8988T (cell line): ENCODE data around the gene MYO3A.

Experiments used
- DNase-seq: peaks from one replicate; pipeline ENCODE4 v3.0.0; 2011

MYO3A gene

DNA sequence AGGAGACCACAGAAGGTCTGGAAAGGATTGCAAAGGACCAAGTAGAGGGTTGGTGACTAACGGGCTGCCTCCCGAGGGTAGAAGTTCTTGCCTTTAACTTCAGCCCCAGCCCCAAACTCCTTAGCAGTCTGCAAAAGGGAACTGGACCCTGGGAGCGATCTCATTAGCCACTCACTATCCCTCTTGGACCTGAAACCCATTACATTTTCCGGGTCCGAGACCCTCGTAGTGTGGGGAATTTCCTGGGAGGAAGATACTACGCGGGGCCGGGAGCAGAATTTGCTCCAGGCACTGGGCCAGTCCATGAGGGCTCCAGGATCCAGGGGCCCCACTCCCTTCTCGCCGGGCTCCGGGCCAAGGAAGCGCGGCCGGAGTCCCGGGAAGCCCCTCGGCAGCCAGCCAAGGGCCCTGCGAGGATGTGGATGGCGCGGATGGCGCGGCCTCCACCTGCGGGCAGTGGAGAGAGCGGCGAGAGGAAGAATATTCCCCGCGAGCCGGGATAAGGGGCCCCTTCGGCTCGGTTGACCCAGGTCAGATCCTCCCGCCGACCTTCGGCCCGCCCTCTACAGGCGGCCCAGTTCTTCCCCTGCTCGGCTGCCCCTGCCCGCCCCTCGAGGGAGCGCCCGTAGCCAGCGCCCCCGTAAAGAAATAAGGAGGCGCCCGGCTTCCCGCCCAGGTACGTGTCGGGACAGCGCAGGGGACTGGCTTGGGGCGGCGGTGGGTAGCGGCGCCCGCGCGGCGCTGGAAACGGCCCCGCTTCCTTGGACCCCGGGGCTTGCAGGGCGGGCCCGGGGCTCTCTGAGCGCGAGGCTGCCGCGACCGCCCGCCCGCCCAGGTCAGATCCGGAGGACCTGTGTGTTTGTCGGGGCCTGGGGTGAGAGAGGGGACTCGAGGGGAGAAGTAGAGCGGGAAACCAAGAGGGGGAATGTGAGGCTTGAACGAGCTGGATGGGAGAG is at the start of gene MYO3A:
Gene MYO3A (plus strand): TSS at position 577 of the 956 bp plus-strand sequence. CDS start 17,882 bp downstream, outside the sequence.
- no peak for DNase-seq

GRCh38 chr10:25888627-25889026 is 45.4 kb upstream of the MYO3A start:
- DNase-seq = no peak

DNA sequence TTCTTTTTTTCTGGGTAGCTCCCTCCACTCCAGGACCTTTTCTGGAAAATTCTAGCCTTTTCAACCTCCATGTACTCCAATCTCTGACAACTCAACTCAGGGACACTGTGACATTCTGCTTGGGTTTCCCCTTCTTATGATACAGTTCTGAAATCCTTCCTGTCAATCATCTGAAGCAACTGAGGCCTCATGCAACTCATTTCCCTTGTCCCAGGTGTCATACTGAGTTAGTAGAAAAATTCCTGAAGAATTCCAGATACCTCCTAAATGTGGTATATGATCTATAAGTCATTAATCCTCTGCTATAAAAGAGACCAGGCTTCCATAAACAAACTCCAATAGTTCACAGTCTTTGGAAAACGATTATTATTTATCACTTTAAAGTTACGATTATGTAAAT is 43.0 kb upstream of the MYO3A start:
- DNase-seq = no peak

DNA sequence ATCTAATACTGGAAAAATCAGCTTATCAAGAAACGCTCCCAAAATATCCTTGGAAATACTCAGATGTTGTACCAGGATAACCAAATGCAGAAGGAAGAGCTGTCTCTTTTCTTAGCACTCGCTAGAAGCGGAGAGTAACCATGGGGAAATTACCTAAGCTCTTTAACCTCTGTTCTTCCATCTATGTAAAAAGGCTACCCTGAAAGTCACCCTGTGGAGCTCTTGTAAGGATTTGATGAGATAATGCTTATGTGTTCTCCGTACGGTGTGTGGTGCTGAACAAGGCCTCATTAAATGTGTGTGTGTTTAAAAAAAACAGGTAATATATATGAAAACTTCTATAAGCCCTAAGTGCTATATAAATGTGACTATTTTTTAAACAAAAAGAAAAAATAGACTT is 38.2 kb upstream of the MYO3A start:
- no peak for DNase-seq

GRCh38 chr10:25896421-25896820 is 37.6 kb upstream of the MYO3A start:
- DNase-seq = no peak

DNA sequence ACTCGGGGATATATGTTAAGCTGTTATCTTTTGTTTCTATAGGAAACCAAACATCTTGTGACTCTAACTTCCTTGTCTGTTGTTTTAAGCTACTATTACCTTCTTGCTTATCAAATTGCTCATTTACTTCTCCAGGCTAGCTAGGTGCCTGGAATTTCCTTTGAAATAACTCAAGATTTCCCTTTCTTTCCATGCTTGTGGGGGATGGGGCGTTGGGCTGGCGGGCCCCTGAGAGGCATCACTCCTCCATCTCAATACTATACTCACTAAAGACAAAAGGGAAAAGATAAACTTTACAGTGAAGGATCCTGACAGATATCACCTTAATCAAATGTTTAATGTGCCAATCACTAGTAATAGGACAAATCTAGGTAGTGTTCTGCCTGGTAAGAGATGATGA is 34.7 kb upstream of the MYO3A start:
- DNase-seq = no peak

DNA sequence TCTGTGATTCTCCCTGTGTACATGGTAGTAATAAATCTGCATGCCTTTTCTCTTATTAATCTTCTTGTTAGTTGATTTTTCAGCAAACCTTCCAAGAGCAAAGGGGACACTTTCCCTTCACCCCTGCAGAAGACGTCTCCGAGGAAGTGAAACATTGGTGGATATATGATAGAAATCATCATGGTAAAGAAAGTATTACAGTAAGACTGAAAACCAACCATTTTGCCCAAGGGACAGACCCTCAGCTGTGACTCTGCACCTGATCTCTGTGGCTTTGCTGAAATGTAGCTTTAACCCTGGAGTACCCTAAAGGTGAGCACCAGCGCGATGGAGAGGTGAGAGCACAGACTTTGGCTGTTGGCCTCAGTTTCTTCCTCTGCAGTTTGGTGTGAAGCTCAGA is 32.8 kb upstream of the MYO3A start:
- DNase-seq = no peak

GRCh38 chr10:25902002-25902401 is 32.0 kb upstream of the MYO3A start:
- DNase-seq = no peak

- DNase-seq = no peak
Observed at GRCh38 chr10:25907261-25907660, 26.8 kb upstream of the MYO3A start.

DNA sequence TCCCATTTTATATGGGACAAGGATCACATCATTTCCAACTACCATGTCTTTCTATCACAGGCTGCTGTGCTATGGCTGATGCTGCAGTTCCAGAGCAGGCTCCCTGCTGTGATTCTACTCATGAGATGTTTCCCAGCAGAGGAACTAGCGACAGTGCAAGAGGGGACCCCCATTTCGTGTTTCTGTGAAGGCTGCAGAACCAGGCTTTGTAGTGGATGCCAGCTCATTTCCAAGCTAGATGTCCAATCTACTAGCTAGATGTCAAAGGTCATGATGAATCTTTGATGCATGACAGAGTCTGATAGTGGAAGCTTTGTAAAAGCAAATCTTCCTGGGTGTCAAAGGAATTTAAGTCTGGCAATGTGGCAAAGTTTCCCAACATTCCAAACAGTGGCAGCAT is 21.2 kb upstream of the MYO3A start:
- no peak for DNase-seq

- no peak for DNase-seq
Observed at GRCh38 chr10:25914776-25915175, 19.3 kb upstream of the MYO3A start.

GRCh38 chr10:25934621-25935139 is 651 bp downstream of the MYO3A start:
- DNase-seq = no peak

DNA sequence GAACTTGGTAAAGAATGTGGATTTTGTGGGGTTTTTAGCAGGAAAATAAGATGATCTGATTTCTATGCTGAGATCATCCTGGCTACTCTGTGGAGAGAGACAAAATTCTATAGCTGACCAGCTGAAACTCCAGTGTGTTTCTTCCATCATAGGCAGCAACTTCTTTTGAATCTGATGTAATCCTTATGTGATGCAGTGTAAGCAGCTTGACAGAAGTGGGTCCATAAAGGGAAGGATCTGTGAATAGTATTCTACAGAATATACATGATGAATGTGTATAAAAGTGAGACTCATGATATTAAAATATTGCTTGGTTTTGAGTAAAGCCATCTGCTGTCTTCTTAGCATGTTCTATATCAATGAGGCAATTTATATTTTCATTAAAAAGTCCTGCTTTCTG is 4.4 kb downstream of the MYO3A start:
- no peak for DNase-seq

DNA sequence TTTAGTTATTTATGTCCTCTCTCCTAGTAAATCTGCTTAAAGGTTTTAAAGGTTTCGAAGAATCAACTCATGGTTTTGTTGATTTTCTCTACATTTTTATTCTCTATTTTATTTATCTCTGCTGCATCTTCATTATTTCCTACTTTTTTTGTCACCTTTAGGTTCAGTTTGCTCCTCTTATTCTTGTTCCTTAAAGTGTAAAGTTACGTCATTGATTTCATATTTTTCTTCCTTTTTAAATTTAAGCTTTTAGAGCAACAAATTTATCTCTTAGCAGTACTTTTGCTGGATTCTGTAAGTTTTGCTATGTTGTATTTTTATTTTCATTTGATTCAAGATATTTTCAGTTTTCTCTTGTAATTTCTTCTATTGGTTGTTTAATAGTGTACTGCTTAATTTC is 10.7 kb downstream of the MYO3A start:
- DNase-seq = no peak

GRCh38 chr10:25952857-25953256 is 18.8 kb downstream of the MYO3A start:
- DNase-seq = no peak

DNA sequence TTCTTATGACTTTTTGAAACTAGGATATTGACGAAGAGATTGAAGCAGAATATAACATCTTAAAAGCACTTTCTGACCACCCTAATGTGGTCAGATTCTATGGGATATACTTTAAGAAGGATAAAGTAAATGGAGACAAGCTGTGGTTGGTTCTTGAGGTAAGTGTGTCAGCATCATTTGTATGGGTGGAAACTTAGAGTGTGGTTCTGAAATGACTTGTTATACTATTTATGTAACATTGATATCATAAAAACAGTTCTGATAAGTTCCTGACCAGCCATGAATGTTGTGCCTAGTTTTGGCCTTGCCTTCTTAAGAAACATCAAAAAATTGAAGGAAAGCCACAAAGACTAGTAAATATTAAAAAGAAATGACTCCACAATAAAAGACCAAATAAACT is 20.8 kb downstream of the MYO3A start:
- DNase-seq = no peak

DNA sequence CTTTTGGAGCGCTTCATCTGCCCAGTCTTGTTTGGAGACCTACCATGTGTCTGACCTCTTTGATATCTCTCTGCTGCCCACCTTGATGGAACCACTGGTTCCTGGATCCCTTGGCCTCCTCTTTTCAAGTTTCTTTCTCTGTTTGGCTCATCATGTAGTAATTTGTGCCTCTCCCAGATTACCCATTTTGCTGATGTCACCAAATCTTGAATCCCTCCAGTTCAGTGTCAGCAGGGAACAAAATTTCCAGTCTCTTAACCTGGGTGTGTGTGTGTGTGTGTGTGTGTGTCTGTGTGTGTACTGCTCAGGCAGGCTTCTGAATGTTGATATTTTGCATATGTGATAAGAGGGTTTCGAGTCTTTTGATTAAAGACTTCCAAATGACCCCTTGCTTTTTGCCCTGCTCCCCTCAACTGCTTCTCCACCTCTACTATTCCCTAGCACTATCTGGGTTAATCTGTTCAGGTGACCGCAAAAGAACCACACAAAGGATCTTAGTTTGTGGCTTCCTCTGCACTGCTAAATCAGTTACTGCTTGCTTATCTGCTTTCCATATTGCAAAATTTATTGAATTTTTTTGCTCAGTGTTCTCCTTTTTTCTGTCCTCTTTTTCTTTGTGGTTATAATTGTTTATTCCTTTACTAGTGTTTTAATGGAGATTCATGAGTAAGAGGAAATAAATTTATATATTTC is 25.7 kb downstream of the MYO3A start:
- no peak for DNase-seq

DNA sequence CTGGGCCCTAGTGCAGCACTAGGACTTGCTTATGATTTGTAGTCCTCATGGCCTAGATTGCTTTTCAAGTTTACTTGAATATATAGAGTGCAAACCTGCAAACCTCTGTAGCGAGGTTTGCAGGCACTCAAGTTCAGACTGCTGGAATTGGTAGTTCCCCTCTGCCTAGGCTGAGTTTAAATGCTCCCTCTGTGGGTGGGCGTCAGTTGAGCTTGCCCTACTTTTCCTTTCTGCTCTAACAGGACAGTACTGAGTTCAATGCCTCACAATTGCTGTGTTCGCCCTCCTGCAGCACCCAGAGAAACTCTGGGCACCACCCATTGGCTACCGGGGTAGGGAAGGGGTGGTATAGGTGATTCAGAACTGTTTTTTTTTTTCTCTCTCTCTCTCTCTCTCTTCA is 31.6 kb downstream of the MYO3A start:
- no peak for DNase-seq

DNA sequence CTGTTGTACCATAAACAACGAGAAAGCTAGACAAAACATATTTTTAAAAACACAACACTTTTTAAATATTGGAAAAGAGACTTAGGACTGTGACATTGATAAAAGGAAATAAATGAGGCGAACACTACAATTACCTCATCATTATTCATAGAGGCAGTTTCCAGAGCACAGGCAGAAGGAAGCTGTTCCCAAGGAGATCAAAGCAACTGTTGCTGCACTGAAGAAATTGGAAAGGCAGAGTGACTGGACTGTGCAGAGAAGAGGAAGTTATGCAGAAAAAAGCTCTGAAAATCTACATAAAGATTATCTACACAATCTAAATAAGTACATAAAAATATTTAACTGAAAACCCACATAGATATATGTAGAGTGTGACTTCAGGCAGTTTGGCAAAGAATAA is 32.8 kb downstream of the MYO3A start:
- no peak for DNase-seq

- no peak for DNase-seq
Observed at GRCh38 chr10:25972631-25973030, 38.6 kb downstream of the MYO3A start.

DNA sequence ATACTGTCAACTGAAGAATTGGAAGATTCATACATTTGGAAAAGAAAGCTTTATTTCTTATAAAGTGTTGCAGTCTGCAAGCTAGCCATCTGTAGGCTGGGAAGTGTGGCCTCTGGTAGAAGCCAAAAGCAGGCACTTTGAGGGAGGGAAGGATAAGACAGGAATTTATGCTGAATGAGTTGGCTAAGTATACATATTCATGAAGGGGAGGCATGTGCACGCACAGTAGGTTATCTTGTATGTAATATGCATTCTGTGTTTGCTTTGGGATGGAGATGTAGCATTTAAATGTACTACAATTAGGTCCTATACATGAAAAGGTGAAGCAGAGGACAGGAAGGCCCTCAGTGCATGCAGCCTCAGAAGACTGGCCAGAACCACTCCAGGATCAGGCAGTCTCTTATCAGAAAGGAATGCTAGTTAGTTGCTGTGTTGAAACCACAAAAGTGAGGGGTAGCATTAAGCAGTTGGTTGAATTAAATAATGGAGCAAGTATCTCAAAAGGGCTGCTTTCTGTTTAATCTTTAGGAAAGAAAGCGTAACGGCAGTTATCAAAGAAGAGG is 40.9 kb downstream of the MYO3A start:
- DNase-seq = no peak

DNA sequence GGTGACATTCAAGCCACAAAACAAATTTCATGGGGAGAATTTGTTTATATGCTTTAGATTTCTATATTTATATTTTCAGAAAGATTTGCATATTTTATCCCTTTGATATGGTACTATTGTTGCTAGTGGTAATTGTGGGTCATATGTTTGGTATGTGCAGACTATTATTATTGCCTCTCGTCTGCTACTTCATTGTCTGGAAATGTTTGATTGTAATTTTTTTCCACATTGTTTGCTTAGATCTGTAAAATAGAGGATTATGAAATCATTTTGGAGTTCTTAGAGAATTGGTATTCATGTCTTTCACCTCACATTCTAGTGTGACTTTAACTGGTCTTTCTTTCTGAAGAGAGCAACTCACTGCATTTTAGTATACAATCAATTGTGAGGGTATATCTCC is 44.7 kb downstream of the MYO3A start:
- no peak for DNase-seq

DNA sequence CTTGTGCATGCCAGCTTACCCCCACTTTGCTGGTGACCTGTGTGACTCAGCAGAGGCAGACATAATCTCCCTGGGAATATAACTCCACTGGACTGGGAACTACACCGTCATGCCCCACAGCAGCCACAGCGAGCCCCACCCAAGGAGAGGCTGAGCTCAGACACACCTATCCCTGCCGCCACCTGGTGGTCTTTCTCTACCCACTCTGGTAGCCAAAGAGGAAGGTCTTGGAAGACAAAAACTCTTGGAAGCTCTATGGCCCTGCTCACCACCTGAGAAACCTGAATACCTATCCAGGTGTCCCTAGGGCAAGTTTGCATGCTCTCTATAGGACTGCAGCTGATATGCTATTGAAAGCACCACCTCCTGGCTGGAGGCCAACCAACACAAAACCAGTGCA is 48.1 kb downstream of the MYO3A start:
- DNase-seq = no peak

DNA sequence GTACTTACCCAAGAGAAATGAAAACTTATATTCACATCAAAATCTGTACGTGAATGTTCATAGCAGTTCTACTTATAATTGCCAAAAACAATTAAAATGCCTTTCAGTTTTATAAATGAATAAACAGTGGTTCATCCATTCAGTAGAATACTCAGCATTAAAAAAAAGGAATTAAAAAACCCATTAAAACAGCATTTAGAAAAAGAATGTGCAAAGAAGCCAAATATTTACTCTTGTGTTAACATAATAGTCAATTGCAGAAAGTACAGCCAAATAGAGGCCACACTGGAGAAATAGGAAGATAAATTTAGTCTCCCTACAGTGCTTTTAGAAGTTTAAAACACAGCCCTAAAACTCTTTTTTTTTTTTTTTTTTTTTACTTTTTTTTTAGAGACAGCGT is 54.6 kb downstream of the MYO3A start:
- no peak for DNase-seq
